Activated CD8-positive, alpha-beta T cell treated with anti-CD3 and anti-CD28 coated beads for 36 hours (primary cell): ENCODE results near the gene STPG4. TPM values are rescaled to one million over a fixed set of nuclear protein-coding genes. Genes with fewer than 3 reads are reported as not detected.
"Not testable (repeated sequence)": the region's sequence is repeated elsewhere in the genome, so short reads cannot be mapped to it uniquely, and the experiment has no call there.

ENCODE experiments used
- ATAC-seq: fragments of 200-7000 bp; cut with Tn5 transposase; one replicate; pipeline ENCODE4 v1.10.0; 2021; ENCODE audit warnings: mild to moderate bottlenecking, moderate library complexity
- CTCF ChIA-PET: fragments of 350-600 bp; sonication (Branson Sonifier 250); formaldehyde crosslinking; loops from one replicate; lab custom pipeline; 2021; ENCODE audit warnings: antibody characterized with exemption; lab: Charles Lee
- POLR2A ChIA-PET: fragments of 350-600 bp; sonication (Branson Sonifier 250); formaldehyde crosslinking; loops from one replicate; lab custom pipeline; 2021; ENCODE audit warnings: antibody characterized with exemption; lab: Charles Lee
- DNase-seq: peaks from one replicate; pipeline ENCODE4 v3.0.0-alpha.2; 2020
- H3K27ac Mint-ChIP-seq: one replicate; pipeline ENCODE4 v1.8.0; 2021; ENCODE audit warnings: mild to moderate bottlenecking, mixed read lengths
- H3K27me3 Mint-ChIP-seq: one replicate; pipeline ENCODE4 v1.8.0; 2021; ENCODE audit warnings: mixed read lengths
- H3K36me3 Mint-ChIP-seq: one replicate; pipeline ENCODE4 v1.8.0; 2021; ENCODE audit warnings: low read depth, mixed read lengths
- H3K4me1 Mint-ChIP-seq: one replicate; pipeline ENCODE4 v1.8.0; 2021; ENCODE audit warnings: low read depth, mixed read lengths
- H3K4me3 Mint-ChIP-seq: one replicate; pipeline ENCODE4 v1.8.0; 2021; ENCODE audit warnings: mild to moderate bottlenecking, moderate library complexity, mixed read lengths
- H3K9me3 Mint-ChIP-seq: one replicate; pipeline ENCODE4 v1.8.0; 2021; ENCODE audit warnings: mixed read lengths
- intact Hi-C: fragments of 100-400 bp; cut with micrococcal nuclease; formaldehyde crosslinking; loops from one replicate; pipeline ENCODE4 v1.10.0; 2022
- total RNA-seq, 2 experiments: library from RNA; stranded (reverse); gene quantifications; one replicate each; pipeline ENCODE4 v1.2.3, GENCODE V29; 2021
- TF ChIP-seq, protein P1 (sequence below): fragments of 200-600 bp; IDR thresholded peaks from one replicate; pipeline ENCODE4 v1.8.0; 2022; ENCODE audit warnings: antibody characterized with exemption, mild to moderate bottlenecking

The STPG4 gene
- total RNA-seq, 2 experiments from 2014 or later, result not detected

DNA sequence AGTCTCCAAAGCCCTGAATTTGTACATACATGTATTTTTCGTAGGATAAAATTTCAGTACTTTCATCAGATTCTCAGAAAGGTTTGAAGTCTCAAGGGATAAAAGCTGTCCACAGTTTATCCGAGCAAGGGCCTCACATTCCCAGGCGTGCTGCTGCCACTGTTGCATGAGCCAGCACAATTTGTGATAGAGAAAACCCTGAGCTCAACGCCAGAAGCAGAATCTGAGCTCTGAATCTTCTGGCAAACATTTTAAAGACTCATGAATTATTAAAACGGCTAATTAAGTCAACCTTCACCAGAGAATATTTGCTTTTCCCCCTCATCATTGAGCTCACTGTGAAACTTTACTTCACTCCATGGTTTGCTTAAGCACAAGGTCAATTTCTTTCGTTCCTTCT is 38.5 kb upstream of the STPG4 start:
- Mint-ChIP-seq H3K27ac (no peak overlapping the region), H3K4me3 (no peak overlapping the region), H3K36me3 (no peaks in the 10 kb centered on the region), H3K27me3 (no peaks in the 10 kb centered on the region), H3K4me1 (no peaks in the 10 kb centered on the region), H3K9me3 (no peaks in the 10 kb centered on the region)
- CTCF ChIA-PET, result interaction anchor here (1.3 kb wide), 1 partner anchor 194 kb away, joined by 4 read pairs; no protein-coding TSS in a partner anchor
- intact Hi-C loops, result no loop called here
- ATAC-seq (no peak), DNase-seq (no peak)
- POLR2A ChIA-PET, result no interaction called here
- TF ChIP-seq, protein P1, sequence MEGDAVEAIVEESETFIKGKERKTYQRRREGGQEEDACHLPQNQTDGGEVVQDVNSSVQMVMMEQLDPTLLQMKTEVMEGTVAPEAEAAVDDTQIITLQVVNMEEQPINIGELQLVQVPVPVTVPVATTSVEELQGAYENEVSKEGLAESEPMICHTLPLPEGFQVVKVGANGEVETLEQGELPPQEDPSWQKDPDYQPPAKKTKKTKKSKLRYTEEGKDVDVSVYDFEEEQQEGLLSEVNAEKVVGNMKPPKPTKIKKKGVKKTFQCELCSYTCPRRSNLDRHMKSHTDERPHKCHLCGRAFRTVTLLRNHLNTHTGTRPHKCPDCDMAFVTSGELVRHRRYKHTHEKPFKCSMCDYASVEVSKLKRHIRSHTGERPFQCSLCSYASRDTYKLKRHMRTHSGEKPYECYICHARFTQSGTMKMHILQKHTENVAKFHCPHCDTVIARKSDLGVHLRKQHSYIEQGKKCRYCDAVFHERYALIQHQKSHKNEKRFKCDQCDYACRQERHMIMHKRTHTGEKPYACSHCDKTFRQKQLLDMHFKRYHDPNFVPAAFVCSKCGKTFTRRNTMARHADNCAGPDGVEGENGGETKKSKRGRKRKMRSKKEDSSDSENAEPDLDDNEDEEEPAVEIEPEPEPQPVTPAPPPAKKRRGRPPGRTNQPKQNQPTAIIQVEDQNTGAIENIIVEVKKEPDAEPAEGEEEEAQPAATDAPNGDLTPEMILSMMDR, result no peak

DNA sequence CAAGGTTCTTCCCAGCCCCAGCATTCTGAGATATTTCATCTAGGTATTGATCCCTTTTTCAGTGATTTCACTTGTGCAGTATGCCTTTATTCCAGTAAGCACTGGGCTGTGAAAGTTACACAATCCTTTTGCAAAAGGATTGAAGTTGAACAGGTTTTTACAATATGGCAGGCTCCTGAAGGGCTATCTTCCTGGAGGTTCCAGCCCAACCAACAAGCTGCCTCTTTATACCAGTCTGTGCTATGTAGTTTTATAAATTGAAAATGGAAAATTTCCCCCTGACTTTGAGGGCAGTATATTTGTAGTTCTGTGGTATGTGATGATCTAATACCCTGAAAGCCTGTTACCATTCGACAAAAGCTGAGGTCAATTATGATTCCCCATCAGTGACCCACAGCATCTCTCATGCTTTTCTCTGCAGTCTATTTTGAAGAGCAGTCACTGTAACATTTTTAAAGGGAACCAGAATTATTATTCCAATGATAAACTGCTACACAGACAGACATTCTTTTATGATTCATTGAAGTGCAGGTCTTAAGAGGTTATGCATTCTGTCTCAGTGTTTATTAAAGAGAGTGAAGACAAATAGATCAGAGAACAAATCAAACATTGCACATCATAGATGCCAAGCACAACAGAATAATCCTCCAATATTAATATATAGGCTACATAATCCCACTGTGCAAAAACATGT is 35.2 kb upstream of the STPG4 start:
- Mint-ChIP-seq H3K4me1 (no peaks in the 10 kb centered on the region), H3K36me3 (no peaks in the 10 kb centered on the region), H3K9me3 (no peaks in the 10 kb centered on the region), H3K27me3 (peaks cover 1% of the 10 kb centered on the region), H3K4me3 (no peak overlapping the region), H3K27ac (no peak overlapping the region)
- POLR2A ChIA-PET, result no interaction called here
- ATAC-seq (no peak), DNase-seq (no peak)
- CTCF ChIA-PET, result no interaction called here
- intact Hi-C loops, result no loop called here
- TF ChIP-seq, protein P1, result no peak

GRCh38 chr2:47189635-47190034 is 34.5 kb upstream of the STPG4 start:
- H3K4me3 Mint-ChIP-seq, result no peak overlapping the region

GRCh38 chr2:47187069-47187468 is 32.0 kb upstream of the STPG4 start:
- H3K4me3 Mint-ChIP-seq, result no peak overlapping the region
- no peak overlapping the region for H3K27ac Mint-ChIP-seq
- H3K27me3 Mint-ChIP-seq, result peaks cover 1% of the 10 kb centered on the region
- no peaks in the 10 kb centered on the region for H3K4me1 Mint-ChIP-seq
- ChIA-PET CTCF (no interaction called here), POLR2A (no interaction called here)
- intact Hi-C loops, result no loop called here
- TF ChIP-seq, protein P1, result no peak
- no peaks in the 10 kb centered on the region for H3K9me3 Mint-ChIP-seq
- DNase-seq (no peak), ATAC-seq (no peak)
- no peaks in the 10 kb centered on the region for H3K36me3 Mint-ChIP-seq

More at GRCh38 chr2:47189635-47190034, 34.5 kb upstream of the STPG4 start:
- CTCF ChIA-PET, result no interaction called here
- no peaks in the 10 kb centered on the region for H3K4me1 Mint-ChIP-seq
- no peaks in the 10 kb centered on the region for H3K36me3 Mint-ChIP-seq
- POLR2A ChIA-PET, result no interaction called here
- no peak overlapping the region for H3K27ac Mint-ChIP-seq
- ATAC-seq (no peak), DNase-seq (no peak)
- TF ChIP-seq, protein P1, result no peak
- intact Hi-C loops, result no loop called here
- H3K27me3 Mint-ChIP-seq, result peaks cover 1% of the 10 kb centered on the region
- no peaks in the 10 kb centered on the region for H3K9me3 Mint-ChIP-seq

DNA sequence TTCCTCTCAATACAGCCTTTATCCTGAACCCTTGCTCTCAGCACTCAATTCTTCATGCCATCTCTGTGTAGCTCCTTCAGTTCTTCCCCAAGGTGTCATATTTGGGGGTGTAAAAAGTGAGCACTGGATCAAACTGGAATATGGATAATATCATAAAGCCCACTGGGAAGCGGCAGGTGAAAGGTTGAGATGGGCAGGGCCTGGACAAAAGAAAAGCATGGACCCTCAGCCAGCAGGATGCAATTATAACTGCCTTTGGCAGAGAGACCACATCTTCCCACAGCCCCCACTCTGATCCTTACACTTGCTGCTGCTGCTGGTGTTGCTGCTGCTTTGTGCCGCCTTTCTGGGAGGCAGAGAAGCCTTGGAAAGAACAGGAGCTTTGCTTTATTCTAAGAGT is 31.2 kb upstream of the STPG4 start:
- no peaks in the 10 kb centered on the region for H3K9me3 Mint-ChIP-seq
- H3K27ac Mint-ChIP-seq, result no peak overlapping the region
- ChIA-PET CTCF (no interaction called here), POLR2A (interaction anchor here (0.8 kb wide), 1 partner anchor 13 kb away, joined by 3 read pairs; no protein-coding TSS in a partner anchor)
- H3K36me3 Mint-ChIP-seq, result no peaks in the 10 kb centered on the region
- TF ChIP-seq, protein P1, result no peak
- ATAC-seq (no peak), DNase-seq (no peak)
- peaks cover 1% of the 10 kb centered on the region for H3K27me3 Mint-ChIP-seq
- intact Hi-C loops, result no loop called here
- H3K4me3 Mint-ChIP-seq, result no peak overlapping the region
- no peaks in the 10 kb centered on the region for H3K4me1 Mint-ChIP-seq

GRCh38 chr2:47185098-47185497 is 30.0 kb upstream of the STPG4 start:
- H3K36me3 Mint-ChIP-seq, intact Hi-C loops, H3K9me3 Mint-ChIP-seq, H3K4me3 Mint-ChIP-seq, ATAC-seq, POLR2A ChIA-PET, CTCF ChIA-PET, H3K27ac Mint-ChIP-seq, DNase-seq, H3K27me3 Mint-ChIP-seq, H3K4me1 Mint-ChIP-seq: not testable (repeated sequence)
